ENCODE measurements around the gene MYD88.

MYD88 gene

DNA sequence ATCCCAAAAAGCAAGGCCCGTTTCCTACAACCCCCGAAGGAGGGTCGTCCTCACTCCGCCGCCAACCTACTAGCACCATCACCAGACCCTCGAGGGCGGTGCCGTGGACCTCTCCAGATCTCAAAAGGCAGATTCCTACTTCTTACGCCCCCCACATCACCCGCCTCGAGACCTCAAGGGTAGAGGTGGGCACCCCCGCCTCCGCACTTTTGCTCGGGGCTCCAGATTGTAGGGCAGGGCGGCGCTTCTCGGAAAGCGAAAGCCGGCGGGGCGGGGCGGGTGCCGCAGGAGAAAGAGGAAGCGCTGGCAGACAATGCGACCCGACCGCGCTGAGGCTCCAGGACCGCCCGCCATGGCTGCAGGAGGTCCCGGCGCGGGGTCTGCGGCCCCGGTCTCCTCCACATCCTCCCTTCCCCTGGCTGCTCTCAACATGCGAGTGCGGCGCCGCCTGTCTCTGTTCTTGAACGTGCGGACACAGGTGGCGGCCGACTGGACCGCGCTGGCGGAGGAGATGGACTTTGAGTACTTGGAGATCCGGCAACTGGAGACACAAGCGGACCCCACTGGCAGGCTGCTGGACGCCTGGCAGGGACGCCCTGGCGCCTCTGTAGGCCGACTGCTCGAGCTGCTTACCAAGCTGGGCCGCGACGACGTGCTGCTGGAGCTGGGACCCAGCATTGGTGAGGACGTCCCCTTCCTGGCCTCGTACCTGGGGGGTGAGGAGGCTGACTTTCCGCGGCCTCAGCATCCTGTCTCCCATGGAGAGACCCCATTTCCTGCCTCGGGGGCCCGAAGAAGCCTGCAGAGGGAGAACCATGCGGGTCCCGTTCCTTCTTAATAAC, at the start of gene MYD88:
TSS of gene MYD88 (plus strand) at position 313 of the 842 bp plus-strand sequence. CDS start at position 353, 40 bp downstream.
- TF ChIP-seq, protein P1, sequence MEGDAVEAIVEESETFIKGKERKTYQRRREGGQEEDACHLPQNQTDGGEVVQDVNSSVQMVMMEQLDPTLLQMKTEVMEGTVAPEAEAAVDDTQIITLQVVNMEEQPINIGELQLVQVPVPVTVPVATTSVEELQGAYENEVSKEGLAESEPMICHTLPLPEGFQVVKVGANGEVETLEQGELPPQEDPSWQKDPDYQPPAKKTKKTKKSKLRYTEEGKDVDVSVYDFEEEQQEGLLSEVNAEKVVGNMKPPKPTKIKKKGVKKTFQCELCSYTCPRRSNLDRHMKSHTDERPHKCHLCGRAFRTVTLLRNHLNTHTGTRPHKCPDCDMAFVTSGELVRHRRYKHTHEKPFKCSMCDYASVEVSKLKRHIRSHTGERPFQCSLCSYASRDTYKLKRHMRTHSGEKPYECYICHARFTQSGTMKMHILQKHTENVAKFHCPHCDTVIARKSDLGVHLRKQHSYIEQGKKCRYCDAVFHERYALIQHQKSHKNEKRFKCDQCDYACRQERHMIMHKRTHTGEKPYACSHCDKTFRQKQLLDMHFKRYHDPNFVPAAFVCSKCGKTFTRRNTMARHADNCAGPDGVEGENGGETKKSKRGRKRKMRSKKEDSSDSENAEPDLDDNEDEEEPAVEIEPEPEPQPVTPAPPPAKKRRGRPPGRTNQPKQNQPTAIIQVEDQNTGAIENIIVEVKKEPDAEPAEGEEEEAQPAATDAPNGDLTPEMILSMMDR (conservative IDR thresholded peaks at IDR 0.05; ENCODE audit: low read length) = no peak
- DNase-seq (ENCODE audit: low read depth) = peak; percentile 54
- H3K4me3 ChIP-seq (ENCODE audit: low read length) = peak within 1 kb of the TSS; percentile 86

DNA sequence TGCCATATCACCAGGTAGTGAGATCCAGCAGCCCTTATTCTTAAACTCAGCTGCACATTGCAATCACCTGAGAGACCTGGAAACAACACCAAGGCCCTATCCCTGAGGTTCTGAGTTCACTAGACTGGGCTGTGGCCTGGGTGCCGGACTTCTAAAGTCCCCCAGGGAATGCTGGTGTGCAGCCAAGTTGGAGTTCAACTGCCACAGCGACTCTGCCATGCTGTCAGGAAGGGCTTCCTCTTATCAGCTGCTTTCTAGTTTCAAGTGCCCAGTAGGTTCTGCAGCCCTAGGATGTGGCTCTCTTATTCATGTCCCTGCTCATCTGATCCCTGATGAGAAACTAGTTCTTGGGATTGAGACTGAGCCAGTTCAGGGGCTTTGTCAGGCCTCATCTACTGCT, 49.3 kb upstream of the MYD88 start:
- no peak for DNase-seq (ENCODE audit: low read depth)
- TF ChIP-seq, protein P1 (conservative IDR thresholded peaks at IDR 0.05; ENCODE audit: low read length) = no peak
- H3K4me3 ChIP-seq (ENCODE audit: low read length) = no peak overlapping the region

DNA sequence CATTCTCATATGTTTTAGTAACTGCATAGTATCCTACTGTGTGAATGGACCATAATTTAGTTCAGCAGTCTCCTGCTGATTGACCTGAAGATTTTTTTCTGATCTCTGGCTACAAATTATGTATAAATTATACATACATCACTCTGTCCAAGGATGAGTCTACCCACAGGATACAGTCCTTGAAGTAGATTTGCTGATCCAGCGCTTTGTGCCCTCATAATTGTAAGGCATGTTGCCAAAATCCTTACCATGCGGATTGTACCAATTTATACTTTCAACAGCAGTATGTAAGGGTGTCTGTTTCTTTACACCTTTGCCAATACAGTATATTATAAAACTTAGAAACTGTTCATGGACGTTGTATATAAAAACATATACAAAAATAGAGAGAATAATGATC, 48.0 kb upstream of the MYD88 start:
- TF ChIP-seq, protein P1 (conservative IDR thresholded peaks at IDR 0.05; ENCODE audit: low read length) = no peak
- no peak overlapping the region for H3K4me3 ChIP-seq (ENCODE audit: low read length)
- no peak for DNase-seq (ENCODE audit: low read depth)

DNA sequence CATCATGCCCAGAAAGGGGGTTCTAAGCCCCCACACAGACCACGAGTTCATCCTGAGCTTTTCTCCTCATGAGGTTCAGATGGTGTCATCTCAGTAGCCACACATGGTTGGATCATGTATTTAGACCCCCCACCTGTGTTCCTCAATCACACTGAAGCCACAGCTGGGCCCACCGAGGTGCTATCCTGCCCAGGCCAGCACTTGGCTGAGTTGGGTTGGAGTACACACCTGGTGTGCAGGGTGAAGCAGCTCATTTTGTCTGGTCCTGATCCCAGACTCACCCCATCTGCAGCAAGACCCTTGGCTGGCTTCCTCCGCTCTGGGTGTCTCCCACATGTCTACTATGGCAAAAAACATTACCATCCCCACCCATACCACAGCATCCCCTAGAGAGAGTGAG, 43.5 kb upstream of the MYD88 start:
- H3K4me3 ChIP-seq (ENCODE audit: low read length) = no peak overlapping the region
- TF ChIP-seq, protein P1 (conservative IDR thresholded peaks at IDR 0.05; ENCODE audit: low read length) = no peak
- no peak for DNase-seq (ENCODE audit: low read depth)

DNA sequence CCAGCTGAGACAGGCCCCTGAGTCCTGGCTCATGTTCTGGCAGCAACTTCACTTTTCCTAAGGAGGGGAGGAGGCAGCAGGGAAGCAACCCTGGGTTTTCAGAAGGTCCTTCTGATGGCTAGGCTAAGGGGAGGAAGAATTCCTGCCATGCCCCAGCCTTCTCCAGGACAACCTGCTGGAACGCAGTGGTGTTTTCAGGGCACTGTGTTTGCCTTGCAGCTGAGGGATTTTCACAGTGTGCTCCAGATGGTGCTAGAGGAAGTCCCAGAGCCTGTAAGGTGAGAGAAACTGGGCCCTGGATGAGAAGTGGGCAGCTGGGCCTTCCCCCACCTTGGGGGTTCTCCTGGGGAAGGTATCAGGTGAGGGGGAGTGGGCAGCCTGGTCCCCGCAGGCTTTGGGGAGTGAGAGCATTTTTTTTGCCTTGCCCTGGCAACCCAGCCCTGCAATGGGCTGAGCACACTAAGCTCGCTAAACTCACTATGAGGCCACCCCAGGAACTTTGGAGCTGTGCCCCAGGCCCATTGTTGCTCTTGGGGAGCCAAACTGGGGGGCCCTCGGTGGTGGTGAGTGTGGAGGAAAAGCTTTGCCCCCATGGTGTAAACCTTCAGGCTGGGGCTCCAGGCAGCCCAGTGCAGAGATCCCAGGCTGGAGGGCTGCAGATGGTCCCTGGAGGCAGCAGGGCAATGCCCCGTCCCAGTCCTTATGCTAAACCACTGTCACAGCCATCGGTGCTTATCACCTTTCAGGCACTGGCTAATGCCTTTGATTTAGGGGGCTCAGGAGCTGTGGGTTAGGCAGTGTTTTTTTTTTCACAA, 42.6 kb upstream of the MYD88 start:
- TF ChIP-seq, protein P1 (conservative IDR thresholded peaks at IDR 0.05; ENCODE audit: low read length) = no peak
- H3K4me3 ChIP-seq (ENCODE audit: low read length) = no peak overlapping the region
- no peak for DNase-seq (ENCODE audit: low read depth)

DNA sequence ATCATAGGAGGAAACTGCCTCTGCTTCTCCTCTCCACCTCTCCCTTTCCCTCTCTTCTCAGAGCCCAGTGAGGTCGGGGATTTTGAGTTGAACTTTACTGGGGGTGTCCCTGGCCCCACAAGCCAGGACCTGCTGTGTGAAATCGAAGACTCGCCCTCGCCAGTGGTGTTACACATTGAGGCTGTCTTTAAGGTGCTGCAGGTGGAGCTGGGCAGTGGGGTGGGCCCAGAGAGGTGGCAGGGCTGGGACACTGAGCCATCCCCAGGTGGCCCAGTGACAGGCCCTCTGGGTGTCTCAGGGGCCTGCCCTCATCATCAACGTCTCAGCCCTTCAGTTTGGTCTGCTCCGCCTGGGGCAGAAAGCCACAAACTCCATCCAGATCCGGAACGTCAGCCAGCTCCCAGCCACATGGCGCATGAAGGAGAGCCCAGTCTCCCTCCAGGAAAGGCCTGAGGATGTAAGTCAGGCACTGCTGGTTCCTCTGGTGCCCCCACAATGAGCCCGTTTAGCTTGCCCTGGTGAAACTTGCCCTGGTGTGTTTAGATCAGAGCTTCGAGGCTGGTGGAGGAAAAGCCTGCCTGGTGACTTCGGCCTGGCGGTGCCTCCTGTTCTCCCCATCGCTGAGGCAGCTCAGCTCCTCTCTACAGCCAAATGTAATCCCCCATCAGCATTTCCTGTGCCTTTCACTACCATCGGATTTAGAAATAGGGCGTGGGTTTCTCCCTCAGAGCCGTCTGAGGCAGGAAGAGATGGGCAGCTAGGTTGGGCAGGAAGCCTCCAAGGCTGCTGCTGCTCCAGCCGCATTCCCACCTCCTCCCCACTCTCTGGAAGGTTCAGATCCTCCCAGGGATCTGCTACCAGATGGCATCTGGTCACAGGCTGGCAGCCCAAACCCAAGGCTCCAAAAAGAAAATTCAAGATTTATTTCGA, 40.8 kb upstream of the MYD88 start:
- no peak for DNase-seq (ENCODE audit: low read depth)

More for the DNA sequence above, 40.8 kb upstream of the MYD88 start:
- H3K4me3 ChIP-seq (ENCODE audit: low read length) = no peak overlapping the region
- TF ChIP-seq, protein P1 (conservative IDR thresholded peaks at IDR 0.05; ENCODE audit: low read length) = no peak
